Keratinocyte (primary cell): ENCODE results near the gene ENGASE.

Experiments
- CTCF ChIP-seq, 3 experiments: IDR thresholded peaks in 1 of 3; conservative IDR thresholded peaks in 1 of 3; optimal IDR thresholded peaks in 1 of 3; 2 replicates in 2 of 3; 3 replicates in 1 of 3; pipeline versions ENCODE3 to v1.5.1; 2011; ENCODE audit warnings: low read length in 3 of 3, mild to moderate bottlenecking in 3 of 3, moderate library complexity in 2 of 3, control low read depth in 1 of 3, inconsistent platforms in 1 of 3; ENCODE audit not compliant: insufficient read depth in 2 of 3; ENCODE audit errors: extremely low read depth in 1 of 3
- EZH2 ChIP-seq: IDR thresholded peaks from one replicate; pipeline ENCODE4 v1.6.1; 2012; ENCODE audit warnings: inconsistent platforms, mild to moderate bottlenecking, low read length, moderate library complexity

- TF ChIP-seq EZH2: no peak
- TF ChIP-seq CTCF (optimal IDR thresholded peaks at IDR 0.05 in 1 of 3, IDR thresholded peaks at IDR 0.05 in 1 of 3, conservative IDR thresholded peaks at IDR 0.05 in 1 of 3; ENCODE audit: extremely low read depth in 1 of 3, insufficient read depth in 2 of 3, low read length in 3 of 3): no peak
These were observed 60.4 kb downstream of the ENGASE start for GRCh38 chr17:79135011-79135410.
